GM18519 (cell line): Measurements from ENCODE around the gene IGFBP7.

Source experiments
- ATAC-seq: cut with Tn5 transposase; IDR thresholded peaks from one replicate; pipeline ENCODE4 v1.9.1; 2021; ENCODE audit warnings: mild to moderate bottlenecking, moderate library complexity; ENCODE audit not compliant: unreplicated experiment, low FRiP score

IGFBP7 gene

GRCh38 chr4:57131849-57132742, 21.9 kb upstream of the IGFBP7 start:
- no peak for ATAC-seq

GRCh38 chr4:57129477-57129876, 19.3 kb upstream of the IGFBP7 start:
- no peak for ATAC-seq

GRCh38 chr4:57127361-57127760, 17.2 kb upstream of the IGFBP7 start:
- ATAC-seq: no peak

- ATAC-seq: no peak
These were observed 15.8 kb upstream of the IGFBP7 start for GRCh38 chr4:57125996-57126395.

GRCh38 chr4:57124145-57124544, 14.0 kb upstream of the IGFBP7 start:
- no peak for ATAC-seq

- ATAC-seq: no peak
These were observed 12.8 kb upstream of the IGFBP7 start for GRCh38 chr4:57122959-57123358.

- no peak for ATAC-seq
These were observed 9.0 kb upstream of the IGFBP7 start for GRCh38 chr4:57119054-57119651.

- no peak for ATAC-seq
These were observed 7.3 kb upstream of the IGFBP7 start for GRCh38 chr4:57117491-57117890.

GRCh38 chr4:57116245-57116644, 6.1 kb upstream of the IGFBP7 start:
- no peak for ATAC-seq

GRCh38 chr4:57114973-57115372, 4.8 kb upstream of the IGFBP7 start:
- ATAC-seq: no peak

- ATAC-seq: no peak
These were observed 3.7 kb upstream of the IGFBP7 start for GRCh38 chr4:57113870-57114269.

GRCh38 chr4:57110640-57111511, 691 bp upstream of the IGFBP7 start:
- ATAC-seq: no peak

GRCh38 chr4:57109411-57109846, 756 bp downstream of the IGFBP7 start:
- no peak for ATAC-seq

GRCh38 chr4:57106181-57106580, 4.0 kb downstream of the IGFBP7 start:
- no peak for ATAC-seq

- ATAC-seq: no peak
These were observed 5.3 kb downstream of the IGFBP7 start for GRCh38 chr4:57104706-57105560.

- no peak for ATAC-seq
These were observed 7.1 kb downstream of the IGFBP7 start for GRCh38 chr4:57103051-57103450.

GRCh38 chr4:57102050-57102624, 8.0 kb downstream of the IGFBP7 start:
- ATAC-seq: no peak

- ATAC-seq: no peak
These were observed 9.1 kb downstream of the IGFBP7 start for GRCh38 chr4:57100979-57101651.

GRCh38 chr4:57099363-57099762, 10.8 kb downstream of the IGFBP7 start:
- ATAC-seq: no peak
